22Rv1 (cell line): Measurements from ENCODE around the gene DAP3.

Source experiments
- ZFX ChIP-seq: fragments of 450-650 bp; IDR thresholded peaks from 2 replicates; pipeline ENCODE4 v1.6.1; 2017; ENCODE audit warnings: antibody characterized with exemption, borderline replicate concordance
- TF ChIP-seq, protein P1 (sequence below): fragments of 450-650 bp; IDR thresholded peaks from 2 replicates; pipeline ENCODE4 v1.5.1; 2017; ENCODE audit warnings: mild to moderate bottlenecking

DNA sequence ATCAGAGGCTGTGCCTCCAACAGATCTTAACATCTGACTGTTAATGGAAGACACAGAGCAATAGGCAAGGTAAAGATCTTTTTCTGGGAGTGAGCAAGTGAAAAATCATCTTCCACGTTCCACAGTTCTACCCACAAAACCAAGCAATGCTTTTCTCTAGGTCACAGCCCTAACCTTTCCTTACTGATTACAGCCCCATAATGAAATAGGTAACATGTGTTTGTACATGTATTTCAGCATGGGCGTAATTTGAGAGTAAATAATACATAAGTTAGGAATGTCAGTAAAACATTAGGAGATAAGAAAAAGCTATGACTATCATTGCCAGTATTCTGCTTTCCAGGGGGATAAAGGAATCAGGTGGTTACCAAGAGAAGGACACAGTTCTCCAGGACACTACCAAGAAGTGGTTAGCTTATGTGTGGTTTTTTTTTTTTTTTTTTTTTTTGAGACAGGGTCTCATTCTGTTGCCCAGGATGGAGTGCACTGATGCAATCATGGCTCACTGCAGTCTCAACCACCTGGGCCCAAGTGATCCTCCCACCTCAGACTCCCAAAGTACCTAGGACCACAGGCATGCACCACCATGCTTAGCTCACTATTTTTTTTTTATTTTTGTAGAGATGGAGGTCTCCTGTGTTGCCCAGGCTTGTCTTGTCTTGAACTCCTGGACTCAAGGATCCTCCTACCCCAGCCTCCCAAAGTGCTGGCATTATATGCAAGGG, 72.0 kb downstream of the DAP3 start:
- TF ChIP-seq, protein P1, sequence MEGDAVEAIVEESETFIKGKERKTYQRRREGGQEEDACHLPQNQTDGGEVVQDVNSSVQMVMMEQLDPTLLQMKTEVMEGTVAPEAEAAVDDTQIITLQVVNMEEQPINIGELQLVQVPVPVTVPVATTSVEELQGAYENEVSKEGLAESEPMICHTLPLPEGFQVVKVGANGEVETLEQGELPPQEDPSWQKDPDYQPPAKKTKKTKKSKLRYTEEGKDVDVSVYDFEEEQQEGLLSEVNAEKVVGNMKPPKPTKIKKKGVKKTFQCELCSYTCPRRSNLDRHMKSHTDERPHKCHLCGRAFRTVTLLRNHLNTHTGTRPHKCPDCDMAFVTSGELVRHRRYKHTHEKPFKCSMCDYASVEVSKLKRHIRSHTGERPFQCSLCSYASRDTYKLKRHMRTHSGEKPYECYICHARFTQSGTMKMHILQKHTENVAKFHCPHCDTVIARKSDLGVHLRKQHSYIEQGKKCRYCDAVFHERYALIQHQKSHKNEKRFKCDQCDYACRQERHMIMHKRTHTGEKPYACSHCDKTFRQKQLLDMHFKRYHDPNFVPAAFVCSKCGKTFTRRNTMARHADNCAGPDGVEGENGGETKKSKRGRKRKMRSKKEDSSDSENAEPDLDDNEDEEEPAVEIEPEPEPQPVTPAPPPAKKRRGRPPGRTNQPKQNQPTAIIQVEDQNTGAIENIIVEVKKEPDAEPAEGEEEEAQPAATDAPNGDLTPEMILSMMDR: no peak
- no peak for TF ChIP-seq ZFX
